Measurements from ENCODE around the gene PPP2R1B.
"Not testable (repeated sequence)": the region's sequence is repeated elsewhere in the genome, so short reads cannot be mapped to it uniquely, and the experiment has no call there.

Gene PPP2R1B

GRCh38 chr11:111785076-111785475 lies 18.9 kb upstream of the PPP2R1B start:
- DNase-seq, result no peak
- no CpG with 5 or more reads among the region's 2 CpGs for WGBS

GRCh38 chr11:111784311-111784710 lies 18.1 kb upstream of the PPP2R1B start:
- not testable (repeated sequence) for H3K23ac ChIP-seq (ENCODE audit: low read length in 2 of 2); DNase-seq; H2BK12ac ChIP-seq (ENCODE audit: low read length in 2 of 2); H2BK15ac ChIP-seq (ENCODE audit: low read depth, poor library complexity, severe bottlenecking); H3K27ac ChIP-seq (ENCODE audit: low read length, poor library complexity, severe bottlenecking); H3K14ac ChIP-seq (ENCODE audit: low read length in 2 of 2); H2BK120ac ChIP-seq (ENCODE audit: low read depth, low read length); H2BK5ac ChIP-seq (ENCODE audit: low read depth, low read length, poor library complexity, severe bottlenecking); H4K8ac ChIP-seq (ENCODE audit: low read length); H3K9ac ChIP-seq (ENCODE audit: low read length); H2AFZ ChIP-seq (ENCODE audit: low read depth, low read length); H4K91ac ChIP-seq (ENCODE audit: low read length); H3K4me2 ChIP-seq (ENCODE audit: low read length, poor library complexity, severe bottlenecking); H3K4ac ChIP-seq (ENCODE audit: low read depth in 1 of 2, low read length in 2 of 2); H3K4me1 ChIP-seq (ENCODE audit: control insufficient read depth, insufficient read depth, low read depth, low read length); H3K79me1 ChIP-seq (replicated peaks; ENCODE audit: low read length, poor library complexity, severe bottlenecking); H3K4me3 ChIP-seq (ENCODE audit: insufficient read depth in 1 of 2, low read depth in 1 of 2, low read length in 2 of 2); H2AK5ac ChIP-seq (ENCODE audit: low read length, severe bottlenecking); H3K9me3 ChIP-seq (ENCODE audit: control insufficient read depth, low read length); H3K27me3 ChIP-seq (ENCODE audit: control insufficient read depth in 1 of 2, insufficient read depth in 1 of 2, low read length in 2 of 2); H3K18ac ChIP-seq (ENCODE audit: low read depth in 1 of 2, low read length in 2 of 2)
- WGBS, result 97% methylated on average over 8 of the region's 10 CpGs
- peaks cover 2 to 23% of the 10 kb centered on the region in 2 experiments for H3K36me3 ChIP-seq (ENCODE audit: control insufficient read depth in 1 of 2, insufficient read depth in 2 of 2, low read depth in 1 of 2, low read length in 2 of 2)

More at GRCh38 chr11:111785076-111785475, 18.9 kb upstream of the PPP2R1B start:
- no peak overlapping the region for H3K23ac ChIP-seq (ENCODE audit: low read length in 2 of 2)
- H3K4me2 ChIP-seq (ENCODE audit: low read length, poor library complexity, severe bottlenecking), result no peak overlapping the region
- H3K14ac ChIP-seq (ENCODE audit: low read length in 2 of 2), result no peak overlapping the region
- H3K4ac ChIP-seq (ENCODE audit: low read depth in 1 of 2, low read length in 2 of 2), result no peak overlapping the region
- no peak overlapping the region for H2AK5ac ChIP-seq (ENCODE audit: low read length, severe bottlenecking)
- no peak overlapping the region for H4K91ac ChIP-seq (ENCODE audit: low read length)
- no peak overlapping the region for H4K8ac ChIP-seq (ENCODE audit: low read length)
- H2BK120ac ChIP-seq (ENCODE audit: low read depth, low read length), result no peak overlapping the region
- no peaks in the 10 kb centered on the region for H3K27me3 ChIP-seq (ENCODE audit: control insufficient read depth in 1 of 2, insufficient read depth in 1 of 2, low read length in 2 of 2)
- H3K79me1 ChIP-seq (replicated peaks; ENCODE audit: low read length, poor library complexity, severe bottlenecking), result peaks cover 3% of the 10 kb centered on the region
- no peak overlapping the region for H2BK5ac ChIP-seq (ENCODE audit: low read depth, low read length, poor library complexity, severe bottlenecking)
- no peak overlapping the region for H3K27ac ChIP-seq (ENCODE audit: low read length, poor library complexity, severe bottlenecking)
- peaks cover 4 to 23% of the 10 kb centered on the region in 2 experiments for H3K36me3 ChIP-seq (ENCODE audit: control insufficient read depth in 1 of 2, insufficient read depth in 2 of 2, low read depth in 1 of 2, low read length in 2 of 2)
- H3K4me1 ChIP-seq (ENCODE audit: control insufficient read depth, insufficient read depth, low read depth, low read length), result peaks cover 4% of the 10 kb centered on the region
- no peak overlapping the region for H3K4me3 ChIP-seq (ENCODE audit: insufficient read depth in 1 of 2, low read depth in 1 of 2, low read length in 2 of 2)
- H2BK12ac ChIP-seq (ENCODE audit: low read length in 2 of 2), result no peak overlapping the region
- H3K9me3 ChIP-seq (ENCODE audit: control insufficient read depth, low read length), result no peaks in the 10 kb centered on the region
- H2AFZ ChIP-seq (ENCODE audit: low read depth, low read length), result no peak overlapping the region
- no peak overlapping the region for H3K18ac ChIP-seq (ENCODE audit: low read depth in 1 of 2, low read length in 2 of 2)
- no peak overlapping the region for H3K9ac ChIP-seq (ENCODE audit: low read length)
- no peak overlapping the region for H2BK15ac ChIP-seq (ENCODE audit: low read depth, poor library complexity, severe bottlenecking)

- H3K18ac ChIP-seq (ENCODE audit: low read depth in 1 of 2, low read length in 2 of 2), result no peak overlapping the region
- no peak overlapping the region for H2BK12ac ChIP-seq (ENCODE audit: low read length in 2 of 2)
- no peak overlapping the region for H4K91ac ChIP-seq (ENCODE audit: low read length)
- H3K9ac ChIP-seq (ENCODE audit: low read length), result no peak overlapping the region
- no peak overlapping the region for H3K23ac ChIP-seq (ENCODE audit: low read length in 2 of 2)
- no peak overlapping the region for H3K4ac ChIP-seq (ENCODE audit: low read depth in 1 of 2, low read length in 2 of 2)
- no peak overlapping the region for H3K27ac ChIP-seq (ENCODE audit: low read length, poor library complexity, severe bottlenecking)
- no peak overlapping the region for H4K8ac ChIP-seq (ENCODE audit: low read length)
- no peak overlapping the region for H3K4me2 ChIP-seq (ENCODE audit: low read length, poor library complexity, severe bottlenecking)
- H2BK15ac ChIP-seq (ENCODE audit: low read depth, poor library complexity, severe bottlenecking), result no peak overlapping the region
- H2AFZ ChIP-seq (ENCODE audit: low read depth, low read length), result no peak overlapping the region
- 92% methylated on average over 5 of the region's 5 CpGs for WGBS
- no peak overlapping the region for H2BK120ac ChIP-seq (ENCODE audit: low read depth, low read length)
- H3K9me3 ChIP-seq (ENCODE audit: control insufficient read depth, low read length), result no peaks in the 10 kb centered on the region
- H2AK5ac ChIP-seq (ENCODE audit: low read length, severe bottlenecking), result no peak overlapping the region
- no peaks in the 10 kb centered on the region for H3K79me1 ChIP-seq (replicated peaks; ENCODE audit: low read length, poor library complexity, severe bottlenecking)
- H3K4me1 ChIP-seq (ENCODE audit: control insufficient read depth, insufficient read depth, low read depth, low read length), result peaks cover 9% of the 10 kb centered on the region
- H3K27me3 ChIP-seq (ENCODE audit: control insufficient read depth in 1 of 2, insufficient read depth in 1 of 2, low read length in 2 of 2), result no peaks in the 10 kb centered on the region
- H3K36me3 ChIP-seq (ENCODE audit: control insufficient read depth in 1 of 2, insufficient read depth in 2 of 2, low read depth in 1 of 2, low read length in 2 of 2), result peaks cover 0 to 20% of the 10 kb centered on the region in 2 experiments
- H3K14ac ChIP-seq (ENCODE audit: low read length in 2 of 2), result no peak overlapping the region
- DNase-seq, result no peak
- no peak overlapping the region for H3K4me3 ChIP-seq (ENCODE audit: insufficient read depth in 1 of 2, low read depth in 1 of 2, low read length in 2 of 2)
- no peak overlapping the region for H2BK5ac ChIP-seq (ENCODE audit: low read depth, low read length, poor library complexity, severe bottlenecking)
These were observed 16.0 kb upstream of the PPP2R1B start for GRCh38 chr11:111782109-111782741.

DNA sequence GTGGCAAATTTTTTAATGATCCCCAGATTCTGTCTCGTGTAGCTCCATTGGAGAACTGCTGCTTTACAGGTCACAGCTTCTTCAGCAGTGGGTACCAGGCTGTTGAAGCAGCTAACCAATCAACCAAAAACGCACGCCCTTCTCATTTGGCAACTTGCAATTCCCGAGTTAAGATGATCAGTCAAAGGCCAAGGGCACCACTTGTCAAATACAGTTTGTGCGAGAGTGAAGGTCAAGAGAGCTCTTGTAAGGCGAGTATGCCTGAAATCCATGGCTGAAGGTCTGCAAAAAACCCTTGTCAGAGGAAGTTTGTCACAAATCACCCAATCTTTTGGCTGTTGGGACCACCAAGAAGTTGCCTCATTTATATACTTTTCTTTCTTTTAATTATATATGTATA lies 12.9 kb upstream of the PPP2R1B start:
- Histone ChIP-seq H2BK120ac (ENCODE audit: low read depth, low read length) (no peak overlapping the region), H3K18ac (ENCODE audit: low read depth in 1 of 2, low read length in 2 of 2) (no peak overlapping the region), H3K4me2 (ENCODE audit: low read length, poor library complexity, severe bottlenecking) (no peak overlapping the region), H3K9ac (ENCODE audit: low read length) (no peak overlapping the region), H3K27me3 (ENCODE audit: control insufficient read depth in 1 of 2, insufficient read depth in 1 of 2, low read length in 2 of 2) (no peaks in the 10 kb centered on the region), H2BK15ac (ENCODE audit: low read depth, poor library complexity, severe bottlenecking) (no peak overlapping the region), H2AFZ (ENCODE audit: low read depth, low read length) (no peak overlapping the region), H3K4ac (ENCODE audit: low read depth in 1 of 2, low read length in 2 of 2) (no peak overlapping the region), H3K27ac (ENCODE audit: low read length, poor library complexity, severe bottlenecking) (no peak overlapping the region), H3K4me3 (ENCODE audit: insufficient read depth in 1 of 2, low read depth in 1 of 2, low read length in 2 of 2) (no peak overlapping the region), H3K79me1 (replicated peaks; ENCODE audit: low read length, poor library complexity, severe bottlenecking) (no peaks in the 10 kb centered on the region), H4K91ac (ENCODE audit: low read length) (no peak overlapping the region), H3K9me3 (ENCODE audit: control insufficient read depth, low read length) (no peaks in the 10 kb centered on the region), H4K8ac (ENCODE audit: low read length) (no peak overlapping the region), H3K36me3 (ENCODE audit: control insufficient read depth in 1 of 2, insufficient read depth in 2 of 2, low read depth in 1 of 2, low read length in 2 of 2) (no peaks in the 10 kb centered on the region), H3K23ac (ENCODE audit: low read length in 2 of 2) (no peak overlapping the region), H3K14ac (ENCODE audit: low read length in 2 of 2) (no peak overlapping the region), H2BK5ac (ENCODE audit: low read depth, low read length, poor library complexity, severe bottlenecking) (no peak overlapping the region), H3K4me1 (ENCODE audit: control insufficient read depth, insufficient read depth, low read depth, low read length) (peaks cover 5% of the 10 kb centered on the region), H2BK12ac (ENCODE audit: low read length in 2 of 2) (no peak overlapping the region), H2AK5ac (ENCODE audit: low read length, severe bottlenecking) (no peak overlapping the region)
- 90% methylated on average over 6 of the region's 6 CpGs for WGBS
- DNase-seq, result no peak

Measured in mesenchymal stem cell (in vitro differentiated cells and primary cell).